Measurements from ENCODE around the gene STRADA.

The STRADA gene

DNA sequence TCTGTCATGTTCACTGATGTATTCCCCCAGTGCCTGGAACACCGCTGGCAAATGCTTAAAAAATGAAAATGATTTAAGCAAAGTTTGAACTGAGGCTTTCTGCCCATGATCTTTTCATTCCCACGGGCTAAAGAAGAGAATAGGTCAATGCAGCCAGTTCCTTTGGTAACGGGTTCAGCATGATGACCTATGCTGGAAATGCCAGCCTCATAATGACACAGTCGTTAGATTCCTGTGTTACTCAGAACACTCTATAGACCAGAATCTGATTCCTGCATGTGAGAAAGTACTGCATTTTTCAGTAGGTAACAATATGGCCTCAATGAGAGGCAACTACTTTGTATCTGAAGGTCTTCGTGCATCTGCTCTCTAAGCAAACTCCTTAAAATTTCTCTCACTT is 22.6 kb downstream of the STRADA start:
- H3K27me3 Mint-ChIP-seq, result no peaks in the 10 kb centered on the region
- no peak overlapping the region for H3K27ac Mint-ChIP-seq
- no peak overlapping the region for H3K4me3 Mint-ChIP-seq
- peaks cover 62% of the 10 kb centered on the region for H3K36me3 Mint-ChIP-seq (ENCODE audit: low read depth)
- H3K4me1 Mint-ChIP-seq (ENCODE audit: low read depth), result peaks cover 1% of the 10 kb centered on the region
- H3K9me3 Mint-ChIP-seq, result no peaks in the 10 kb centered on the region
- no peak for DNase-seq

DNA sequence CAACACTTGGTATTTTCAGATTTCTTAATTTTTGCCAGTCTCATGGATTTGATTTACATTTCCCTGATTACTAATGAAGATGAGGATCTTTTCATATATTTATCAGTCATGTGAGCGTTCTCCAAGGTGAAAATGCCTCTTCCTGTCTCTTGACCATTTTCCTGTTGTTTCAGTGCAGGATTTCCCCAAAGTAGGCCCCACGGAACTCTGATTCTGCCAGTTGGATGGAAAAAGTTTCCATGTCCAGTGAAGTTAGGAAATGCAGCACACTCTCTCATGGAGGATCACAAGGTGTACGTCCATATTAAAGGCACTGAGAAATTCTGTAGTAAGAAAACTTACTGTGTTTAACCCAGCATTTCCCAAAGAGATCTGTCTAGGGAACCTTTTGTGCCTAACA is 25.2 kb downstream of the STRADA start:
- Mint-ChIP-seq H3K4me3 (no peak overlapping the region), H3K36me3 (ENCODE audit: low read depth) (peaks cover 62% of the 10 kb centered on the region), H3K9me3 (no peaks in the 10 kb centered on the region), H3K27me3 (no peaks in the 10 kb centered on the region), H3K27ac (no peak overlapping the region), H3K4me1 (ENCODE audit: low read depth) (no peaks in the 10 kb centered on the region)
- DNase-seq, result no peak

DNA sequence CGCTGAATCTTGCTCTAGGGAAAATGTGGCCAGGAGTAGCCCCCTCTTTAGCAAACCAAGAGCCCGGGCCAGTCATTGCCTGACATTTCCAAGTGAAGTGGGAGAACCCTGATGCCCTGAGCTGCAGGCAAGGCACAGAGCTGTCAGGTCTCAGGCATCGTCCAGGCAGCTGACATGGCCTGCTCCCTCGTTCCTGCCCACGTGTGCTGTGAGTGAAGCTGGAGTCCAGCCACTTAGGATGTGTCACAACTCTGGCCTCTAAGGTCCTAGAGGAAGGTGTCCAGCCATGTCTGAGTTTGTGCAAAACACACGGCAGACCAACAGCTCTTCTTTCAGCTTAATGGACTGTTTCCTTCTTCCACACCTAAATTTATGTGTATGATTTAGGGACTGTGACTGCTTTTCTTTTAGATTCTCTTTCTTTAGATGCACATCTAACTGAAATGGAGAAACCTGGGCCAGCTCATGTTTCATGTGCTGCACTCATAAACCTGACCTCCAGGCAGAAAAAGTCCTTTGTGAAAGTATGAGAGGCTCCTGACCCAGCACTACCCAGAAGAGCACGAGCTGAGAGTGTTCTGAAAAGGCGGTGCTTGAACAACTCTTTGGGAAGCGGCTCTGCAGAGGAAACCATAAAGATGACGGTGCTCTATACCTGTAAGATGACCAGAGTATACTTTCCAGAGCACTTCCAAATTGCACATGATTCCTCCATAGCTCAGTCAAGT is 26.9 kb downstream of the STRADA start:
- H3K27me3 Mint-ChIP-seq, result no peaks in the 10 kb centered on the region
- H3K4me3 Mint-ChIP-seq, result no peak overlapping the region
- DNase-seq, result no peak
- H3K36me3 Mint-ChIP-seq (ENCODE audit: low read depth), result peaks cover 75% of the 10 kb centered on the region
- H3K27ac Mint-ChIP-seq, result no peak overlapping the region
- H3K9me3 Mint-ChIP-seq, result no peaks in the 10 kb centered on the region
- peaks cover 11% of the 10 kb centered on the region for H3K4me1 Mint-ChIP-seq (ENCODE audit: low read depth)

DNA sequence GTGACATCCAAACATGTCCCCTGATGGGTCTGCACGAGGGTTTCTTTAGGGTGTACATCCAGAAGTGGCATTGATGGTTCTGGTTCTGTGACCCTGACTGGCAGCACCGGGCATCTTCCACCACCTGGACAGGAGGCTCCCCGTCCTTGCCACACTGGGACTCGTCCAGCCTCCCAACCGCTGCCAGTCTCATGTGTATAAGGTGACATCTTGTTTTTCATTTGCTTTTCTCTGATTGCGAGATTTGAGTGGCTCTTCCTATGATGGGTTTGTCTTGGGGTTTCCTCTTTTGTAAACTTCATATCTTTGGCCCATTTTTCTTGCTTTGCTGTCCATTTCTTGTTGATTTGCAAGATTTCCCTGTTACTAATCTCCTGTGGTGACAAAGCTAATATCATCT is 32.5 kb downstream of the STRADA start:
- Mint-ChIP-seq H3K9me3 (no peaks in the 10 kb centered on the region), H3K4me1 (ENCODE audit: low read depth) (peaks cover 58% of the 10 kb centered on the region), H3K36me3 (ENCODE audit: low read depth) (peaks cover 85% of the 10 kb centered on the region), H3K27ac (peak overlapping the region; percentile 48), H3K27me3 (no peaks in the 10 kb centered on the region), H3K4me3 (no peak overlapping the region)
- no peak for DNase-seq

DNA sequence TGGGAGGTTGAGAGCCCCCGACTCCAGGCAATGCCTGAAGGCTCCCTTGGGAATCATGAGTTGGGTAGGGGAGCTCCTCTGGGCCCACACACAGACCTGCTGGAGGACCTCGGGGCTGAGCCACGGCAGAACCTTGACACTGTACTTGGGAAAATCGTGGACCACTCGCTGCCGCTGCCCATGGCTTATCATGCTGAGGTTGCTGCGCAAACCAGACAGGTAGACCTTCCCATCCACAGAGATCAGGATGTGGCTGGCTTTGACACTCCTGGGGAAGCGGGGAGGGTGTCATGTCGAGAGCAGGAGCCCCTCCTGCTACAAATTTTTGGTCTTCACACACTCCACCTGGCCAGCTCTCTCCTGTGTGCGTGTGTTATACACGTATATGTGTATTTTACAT is 34.4 kb downstream of the STRADA start:
- no peak for DNase-seq
- Mint-ChIP-seq H3K4me1 (ENCODE audit: low read depth) (peaks cover 78% of the 10 kb centered on the region), H3K4me3 (no peak overlapping the region), H3K9me3 (no peaks in the 10 kb centered on the region), H3K27me3 (no peaks in the 10 kb centered on the region), H3K36me3 (ENCODE audit: low read depth) (peaks cover 88% of the 10 kb centered on the region), H3K27ac (peak overlapping the region; percentile 91)

DNA sequence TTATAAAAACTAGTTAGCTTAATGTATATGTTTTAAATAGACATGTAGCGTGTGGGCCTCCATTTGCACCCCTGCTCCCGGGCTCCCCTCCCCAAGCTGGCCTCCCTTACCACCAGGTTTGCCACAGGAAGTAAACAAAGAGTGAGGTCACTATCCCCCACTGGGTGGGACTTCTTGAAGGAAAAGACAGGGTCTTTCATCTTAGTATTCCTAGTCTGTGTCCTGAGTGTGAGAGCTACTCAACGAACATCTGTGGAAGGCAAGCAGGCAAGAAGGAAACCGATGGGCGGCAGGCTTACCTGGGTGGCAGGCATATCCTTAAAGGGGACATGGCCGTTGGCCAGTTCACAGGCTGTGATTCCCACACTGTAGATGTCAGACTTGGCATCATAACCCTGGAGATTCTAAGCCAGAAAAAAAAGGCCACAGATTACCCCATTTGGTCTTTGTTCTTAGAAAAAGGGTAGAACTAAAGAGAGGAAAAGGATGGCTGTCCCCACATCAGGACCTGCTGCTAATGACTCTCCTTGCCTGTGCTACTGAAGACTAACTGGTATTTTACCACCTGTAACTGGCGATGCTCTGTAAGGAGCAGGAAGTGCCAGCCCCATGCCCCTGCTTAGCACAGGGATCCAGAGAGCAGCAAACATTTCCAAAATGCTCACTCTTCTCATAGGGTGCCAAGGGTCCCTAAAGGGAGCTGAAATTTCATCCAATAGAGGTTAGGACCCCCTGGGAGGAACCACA is 35.1 kb downstream of the STRADA start:
- Mint-ChIP-seq H3K27ac (peak overlapping the region; percentile 91), H3K27me3 (no peaks in the 10 kb centered on the region), H3K36me3 (ENCODE audit: low read depth) (peaks cover 87% of the 10 kb centered on the region), H3K4me3 (no peak overlapping the region), H3K9me3 (no peaks in the 10 kb centered on the region), H3K4me1 (ENCODE audit: low read depth) (peaks cover 83% of the 10 kb centered on the region)
- DNase-seq, result no peak

DNA sequence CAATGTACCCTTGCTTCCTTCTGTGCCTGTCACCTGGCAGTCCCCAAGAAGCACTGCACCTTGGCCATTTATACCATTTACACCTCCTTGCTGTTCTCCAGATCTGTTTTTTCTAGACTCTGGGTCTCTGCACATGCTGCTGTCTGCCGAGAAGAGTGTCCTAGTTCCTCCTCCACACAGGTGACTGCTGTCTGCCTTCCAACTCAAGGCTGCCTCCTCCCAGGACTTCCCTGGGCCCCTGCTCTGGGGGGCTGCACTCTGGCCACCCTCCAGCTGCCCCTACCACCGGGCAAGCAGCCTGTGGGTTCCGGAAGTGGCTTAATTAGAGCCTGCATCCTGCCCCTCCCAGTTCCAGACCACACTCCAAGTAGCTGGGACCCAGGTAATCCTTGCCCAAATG is 35.9 kb downstream of the STRADA start:
- peak overlapping the region; percentile 6 for H3K4me3 Mint-ChIP-seq
- peak overlapping the region; percentile 91 for H3K27ac Mint-ChIP-seq
- H3K9me3 Mint-ChIP-seq, result no peaks in the 10 kb centered on the region
- H3K36me3 Mint-ChIP-seq (ENCODE audit: low read depth), result peaks cover 88% of the 10 kb centered on the region
- H3K27me3 Mint-ChIP-seq, result no peaks in the 10 kb centered on the region
- DNase-seq, result no peak
- H3K4me1 Mint-ChIP-seq (ENCODE audit: low read depth), result peaks cover 86% of the 10 kb centered on the region

DNA sequence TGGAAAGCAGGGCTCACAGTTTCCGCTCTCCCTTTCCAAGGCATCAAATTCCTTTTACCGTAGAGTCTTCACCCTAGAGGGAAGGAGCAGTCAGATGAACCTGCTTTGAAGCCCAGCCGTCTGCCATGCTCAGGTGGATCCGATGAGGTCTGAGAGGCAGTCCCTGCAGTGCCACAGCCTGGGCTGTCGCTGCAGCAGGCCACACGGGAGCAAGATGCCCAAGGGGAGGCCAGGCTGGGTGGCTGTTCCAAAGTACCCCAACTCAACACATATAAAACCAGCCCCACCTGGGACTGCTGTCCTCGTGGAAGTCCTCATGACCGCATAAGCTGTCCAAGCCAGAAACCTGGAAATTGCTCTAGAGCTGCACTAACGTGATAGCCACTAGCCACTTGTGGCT is 36.8 kb downstream of the STRADA start:
- no peak overlapping the region for H3K4me3 Mint-ChIP-seq
- peaks cover 79% of the 10 kb centered on the region for H3K4me1 Mint-ChIP-seq (ENCODE audit: low read depth)
- H3K9me3 Mint-ChIP-seq, result no peaks in the 10 kb centered on the region
- peaks cover 80% of the 10 kb centered on the region for H3K36me3 Mint-ChIP-seq (ENCODE audit: low read depth)
- DNase-seq, result no peak
- no peaks in the 10 kb centered on the region for H3K27me3 Mint-ChIP-seq
- peak overlapping the region; percentile 91 for H3K27ac Mint-ChIP-seq

DNA sequence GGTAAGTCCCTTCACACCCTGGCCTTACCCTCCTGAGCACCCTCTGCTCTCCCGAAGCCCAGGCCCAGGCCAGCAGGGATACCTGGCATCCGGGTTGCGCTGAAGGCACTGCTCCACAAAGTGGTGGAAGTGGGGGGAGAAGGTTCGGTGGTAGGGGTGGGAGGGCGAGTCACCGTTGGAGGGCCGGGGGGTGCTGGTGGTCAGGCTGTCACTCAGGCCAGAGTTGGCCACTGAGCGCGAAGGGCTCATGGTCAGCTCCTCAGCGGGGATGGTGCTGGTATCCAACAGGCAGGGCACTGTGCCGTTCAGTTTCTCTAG is 37.4 kb downstream of the STRADA start:
- H3K9me3 Mint-ChIP-seq, result no peaks in the 10 kb centered on the region
- peaks cover 74% of the 10 kb centered on the region for H3K36me3 Mint-ChIP-seq (ENCODE audit: low read depth)
- H3K27me3 Mint-ChIP-seq, result no peaks in the 10 kb centered on the region
- no peak for DNase-seq
- H3K4me3 Mint-ChIP-seq, result peak overlapping the region; percentile 84
- peaks cover 72% of the 10 kb centered on the region for H3K4me1 Mint-ChIP-seq (ENCODE audit: low read depth)
- peak overlapping the region; percentile 98 for H3K27ac Mint-ChIP-seq

DNA sequence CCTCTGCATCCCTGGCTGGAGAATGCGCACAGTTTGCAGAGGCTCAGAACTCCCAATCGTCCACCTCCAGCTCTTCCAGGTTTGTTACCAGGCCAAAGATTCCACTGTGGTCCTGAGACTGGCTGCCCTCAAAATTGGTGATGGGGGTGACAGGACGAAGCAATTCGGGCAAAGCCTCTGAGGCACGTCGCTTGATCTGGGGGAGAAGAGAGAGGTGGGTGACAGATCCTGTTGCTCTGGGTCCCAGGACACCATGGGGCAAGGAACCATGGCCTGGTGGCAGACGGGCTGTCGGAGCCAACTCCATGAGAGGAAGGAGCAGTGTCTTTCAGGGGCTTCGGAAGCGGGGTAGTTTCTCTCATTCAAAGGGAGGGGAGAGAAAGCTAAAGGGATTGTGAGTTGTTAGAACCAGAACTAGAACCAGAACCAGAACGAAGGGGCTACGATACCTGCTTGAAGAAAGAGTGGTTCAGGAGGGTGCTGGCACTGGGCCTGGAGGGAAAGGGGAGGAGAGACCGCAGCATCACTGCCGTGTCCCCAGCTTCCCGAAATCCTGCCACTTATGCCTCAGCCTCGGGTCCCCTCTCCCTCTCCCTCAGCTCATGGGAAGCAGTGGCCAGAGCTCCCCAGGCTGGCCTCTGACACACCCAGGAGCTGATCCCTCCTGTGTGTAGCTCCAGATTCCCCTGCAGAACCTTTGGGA is 37.9 kb downstream of the STRADA start:
- peaks cover 67% of the 10 kb centered on the region for H3K4me1 Mint-ChIP-seq (ENCODE audit: low read depth)
- peaks cover 69% of the 10 kb centered on the region for H3K36me3 Mint-ChIP-seq (ENCODE audit: low read depth)
- peak overlapping the region; percentile 98 for H3K27ac Mint-ChIP-seq
- no peaks in the 10 kb centered on the region for H3K27me3 Mint-ChIP-seq
- peak overlapping the region; percentile 84 for H3K4me3 Mint-ChIP-seq
- H3K9me3 Mint-ChIP-seq, result no peaks in the 10 kb centered on the region
- DNase-seq, result no peak

DNA sequence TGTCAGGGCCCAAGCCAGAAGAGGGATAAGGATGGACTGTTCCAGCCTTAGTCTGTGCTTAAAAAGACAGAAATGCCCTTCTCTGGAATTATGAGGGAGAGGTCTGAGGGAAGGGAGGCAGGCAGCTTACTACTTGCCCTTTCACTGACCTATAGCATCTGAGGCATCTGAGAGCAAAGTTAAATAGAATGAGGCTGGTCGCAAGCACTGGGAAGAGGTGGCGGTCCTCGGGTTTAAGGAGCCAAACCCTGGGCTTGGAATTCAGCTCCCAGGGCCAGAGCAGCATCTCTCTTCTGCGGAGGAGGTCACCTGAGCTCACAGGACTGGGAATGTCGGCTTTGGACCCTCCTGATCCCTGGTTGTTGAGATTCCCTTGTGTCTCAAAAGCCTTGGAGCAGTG is 38.6 kb downstream of the STRADA start:
- Mint-ChIP-seq H3K4me1 (ENCODE audit: low read depth) (peaks cover 67% of the 10 kb centered on the region), H3K27ac (peak overlapping the region; percentile 98), H3K4me3 (peak overlapping the region; percentile 84), H3K36me3 (ENCODE audit: low read depth) (peaks cover 68% of the 10 kb centered on the region), H3K9me3 (no peaks in the 10 kb centered on the region), H3K27me3 (no peaks in the 10 kb centered on the region)
- no peak for DNase-seq

DNA sequence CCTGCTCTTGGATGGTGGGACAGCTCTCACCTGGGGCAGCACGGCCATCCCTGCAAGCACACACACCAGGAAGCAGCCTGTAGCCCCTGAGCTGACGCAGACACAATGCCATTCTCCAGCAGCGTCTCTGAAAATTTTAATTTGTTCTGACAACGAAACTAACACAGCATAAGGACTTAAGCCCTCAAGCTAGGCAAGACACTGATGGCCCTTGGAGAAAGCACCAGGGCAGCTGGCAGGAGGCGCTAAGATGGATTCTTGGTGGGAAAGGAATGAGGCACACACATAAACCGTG is 38.9 kb downstream of the STRADA start:
- Mint-ChIP-seq H3K27ac (peak overlapping the region; percentile 98), H3K9me3 (no peaks in the 10 kb centered on the region), H3K4me1 (ENCODE audit: low read depth) (peaks cover 71% of the 10 kb centered on the region), H3K36me3 (ENCODE audit: low read depth) (peaks cover 70% of the 10 kb centered on the region), H3K4me3 (peak overlapping the region; percentile 84), H3K27me3 (no peaks in the 10 kb centered on the region)
- DNase-seq, result no peak

DNA sequence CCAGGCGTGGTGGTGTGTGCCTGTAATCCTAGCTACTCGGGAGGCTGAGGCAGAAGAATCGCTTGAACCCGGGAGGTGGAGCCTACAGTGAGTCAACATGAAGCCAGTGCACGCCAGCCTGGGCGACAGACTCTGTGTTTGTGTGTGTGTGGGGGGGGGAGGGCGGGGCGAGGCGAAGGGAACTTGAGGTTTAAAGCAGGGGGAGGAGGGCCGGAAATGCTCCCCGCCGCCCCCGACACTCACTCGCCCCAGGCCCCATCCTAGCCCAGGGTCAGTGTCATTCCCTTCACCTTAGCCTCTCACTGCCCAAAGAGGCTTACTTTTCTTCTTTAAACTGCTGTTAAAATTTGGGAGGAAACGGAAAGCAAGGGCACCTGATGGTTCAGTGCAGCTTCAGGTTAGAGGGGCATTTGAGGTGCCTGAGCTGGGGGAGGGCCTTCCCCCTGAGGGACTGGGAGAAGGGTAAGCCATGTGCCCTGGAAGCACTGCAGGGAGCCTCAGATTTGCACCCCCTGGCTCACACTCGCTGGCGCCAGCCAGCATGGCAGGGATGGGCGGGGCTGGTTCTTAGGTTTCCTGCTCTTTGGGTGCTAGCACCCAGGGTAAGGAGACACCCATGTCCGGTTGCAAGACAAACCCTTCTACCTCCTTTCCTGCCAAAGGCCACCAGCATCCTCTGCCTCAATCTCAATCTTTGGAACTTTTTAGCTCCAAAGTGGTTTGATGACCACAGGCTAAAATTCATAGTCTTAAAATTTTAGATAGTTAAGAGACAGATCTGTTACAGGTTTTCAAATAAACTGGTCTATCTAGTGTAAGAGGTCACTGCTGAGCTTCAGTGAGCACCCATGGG is 39.5 kb downstream of the STRADA start:
- Mint-ChIP-seq H3K36me3 (ENCODE audit: low read depth) (peaks cover 73% of the 10 kb centered on the region), H3K4me3 (peak overlapping the region; percentile 84), H3K4me1 (ENCODE audit: low read depth) (peaks cover 72% of the 10 kb centered on the region), H3K27ac (peak overlapping the region; percentile 98), H3K9me3 (no peaks in the 10 kb centered on the region), H3K27me3 (no peaks in the 10 kb centered on the region)
- DNase-seq, result peak; percentile 76

DNA sequence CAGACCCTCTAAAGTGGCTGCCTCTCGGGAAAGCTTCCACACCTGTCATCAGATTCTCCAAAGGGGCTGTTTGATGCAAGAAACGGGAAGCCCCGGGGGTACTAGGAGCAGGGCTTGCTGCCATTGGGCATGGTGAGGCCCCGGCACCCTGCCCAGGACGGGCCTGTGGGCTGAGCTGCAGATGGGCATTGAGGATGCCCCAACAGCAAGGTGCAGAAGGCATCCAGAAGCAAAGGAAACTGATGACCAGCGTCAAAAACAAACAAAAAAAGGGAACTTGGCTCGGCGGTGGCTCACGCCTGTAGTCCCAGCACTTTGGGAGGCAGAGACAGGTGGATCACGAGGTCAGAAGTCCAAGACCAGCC is 40.2 kb downstream of the STRADA start:
- no peaks in the 10 kb centered on the region for H3K9me3 Mint-ChIP-seq
- DNase-seq, result no peak
- H3K36me3 Mint-ChIP-seq (ENCODE audit: low read depth), result peaks cover 73% of the 10 kb centered on the region
- peaks cover 72% of the 10 kb centered on the region for H3K4me1 Mint-ChIP-seq (ENCODE audit: low read depth)
- H3K4me3 Mint-ChIP-seq, result peak overlapping the region; percentile 84
- no peaks in the 10 kb centered on the region for H3K27me3 Mint-ChIP-seq
- H3K27ac Mint-ChIP-seq, result peak overlapping the region; percentile 98

All from activated T-cell treated with anti-CD3 and anti-CD28 coated beads, Interleukin-2, amount 50 U/mL, for 24 hours (primary cell).